ENCODE measurements around the gene WAS.
"Not testable (repeated sequence)": the region's sequence is repeated elsewhere in the genome, so short reads cannot be mapped to it uniquely, and the experiment has no call there.

The WAS gene

DNA sequence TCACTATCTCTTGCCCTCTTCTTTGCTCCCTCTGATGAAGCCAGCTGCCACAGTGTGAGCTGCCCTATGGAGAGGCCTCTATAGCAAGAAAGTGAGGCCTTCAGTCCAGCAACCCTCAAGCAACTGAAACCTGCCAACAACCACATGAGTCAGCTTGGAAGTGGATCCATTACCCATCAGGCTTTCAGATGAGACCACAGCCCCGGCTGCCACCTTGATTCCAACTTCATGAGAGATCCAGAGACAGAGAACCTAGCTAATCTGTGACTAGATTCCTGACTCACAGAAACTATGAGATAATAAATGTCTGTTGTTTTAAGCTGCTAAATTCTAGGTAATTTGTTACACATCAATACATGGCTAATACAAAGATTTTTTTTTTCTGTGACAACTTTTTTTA lies 20.4 kb upstream of the WAS start:
- TF ChIP-seq, protein P1, sequence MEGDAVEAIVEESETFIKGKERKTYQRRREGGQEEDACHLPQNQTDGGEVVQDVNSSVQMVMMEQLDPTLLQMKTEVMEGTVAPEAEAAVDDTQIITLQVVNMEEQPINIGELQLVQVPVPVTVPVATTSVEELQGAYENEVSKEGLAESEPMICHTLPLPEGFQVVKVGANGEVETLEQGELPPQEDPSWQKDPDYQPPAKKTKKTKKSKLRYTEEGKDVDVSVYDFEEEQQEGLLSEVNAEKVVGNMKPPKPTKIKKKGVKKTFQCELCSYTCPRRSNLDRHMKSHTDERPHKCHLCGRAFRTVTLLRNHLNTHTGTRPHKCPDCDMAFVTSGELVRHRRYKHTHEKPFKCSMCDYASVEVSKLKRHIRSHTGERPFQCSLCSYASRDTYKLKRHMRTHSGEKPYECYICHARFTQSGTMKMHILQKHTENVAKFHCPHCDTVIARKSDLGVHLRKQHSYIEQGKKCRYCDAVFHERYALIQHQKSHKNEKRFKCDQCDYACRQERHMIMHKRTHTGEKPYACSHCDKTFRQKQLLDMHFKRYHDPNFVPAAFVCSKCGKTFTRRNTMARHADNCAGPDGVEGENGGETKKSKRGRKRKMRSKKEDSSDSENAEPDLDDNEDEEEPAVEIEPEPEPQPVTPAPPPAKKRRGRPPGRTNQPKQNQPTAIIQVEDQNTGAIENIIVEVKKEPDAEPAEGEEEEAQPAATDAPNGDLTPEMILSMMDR (IDR thresholded peaks at IDR 0.05; ENCODE audit: borderline replicate concordance, control extremely low read depth, extremely low read depth, insufficient read depth, missing control alignments) = no peak
- DNase-seq (ENCODE audit: low spot score) = no peak
- in situ Hi-C loops (cut with MboI; ENCODE audit: low sequenced_read_pairs, unreplicated experiment) = no loop called here

- TF ChIP-seq, protein P1 (IDR thresholded peaks at IDR 0.05; ENCODE audit: borderline replicate concordance, control extremely low read depth, extremely low read depth, insufficient read depth, missing control alignments) = no peak
- no peak for DNase-seq (ENCODE audit: low spot score)
- in situ Hi-C loops (cut with MboI; ENCODE audit: low sequenced_read_pairs, unreplicated experiment) = no loop called here
Measured at GRCh38 chrX:48664156-48664555, 19.4 kb upstream of the WAS start.

DNA sequence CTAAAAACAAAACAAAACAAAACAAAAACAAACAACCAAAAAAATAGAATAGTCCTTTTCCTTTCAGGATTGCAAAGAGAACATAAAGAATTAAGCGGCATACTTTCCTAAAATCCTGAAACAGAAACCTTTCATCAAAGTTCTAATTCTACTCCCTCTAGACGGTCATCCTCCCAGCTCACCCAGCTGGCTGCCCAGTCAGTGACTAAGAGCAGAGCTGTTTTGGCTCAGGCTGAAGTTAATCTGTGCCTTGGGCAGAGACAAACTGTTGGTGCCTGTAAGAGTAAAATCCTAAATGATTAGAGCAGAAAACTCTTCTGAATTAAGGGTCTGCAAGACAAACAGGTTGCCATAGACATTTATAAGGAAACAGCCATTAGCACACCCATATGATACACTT lies 17.6 kb upstream of the WAS start:
- in situ Hi-C loops (cut with MboI; ENCODE audit: low sequenced_read_pairs, unreplicated experiment) = no loop called here
- TF ChIP-seq, protein P1 (IDR thresholded peaks at IDR 0.05; ENCODE audit: borderline replicate concordance, control extremely low read depth, extremely low read depth, insufficient read depth, missing control alignments) = no peak
- DNase-seq (ENCODE audit: low spot score) = no peak

DNA sequence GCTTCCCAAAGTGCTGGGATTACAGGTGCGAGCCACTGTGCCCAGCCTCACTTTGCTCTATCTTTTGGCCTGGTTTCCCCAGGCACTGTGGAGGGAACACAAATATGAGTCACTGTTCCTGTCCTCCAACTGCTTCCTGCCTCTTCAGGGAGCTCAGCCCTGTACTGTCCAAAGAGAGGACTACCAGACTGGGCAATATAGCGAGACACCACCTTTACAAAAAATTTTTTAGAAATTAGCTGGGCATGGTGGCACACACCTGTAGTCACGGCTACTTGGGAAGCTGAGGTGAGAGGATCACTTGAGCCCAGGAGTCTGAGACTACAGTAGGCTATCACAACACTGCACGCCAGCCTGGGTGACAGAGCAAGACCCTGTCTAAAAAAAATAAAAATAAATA lies 16.9 kb upstream of the WAS start:
- in situ Hi-C loops (cut with MboI; ENCODE audit: low sequenced_read_pairs, unreplicated experiment) = no loop called here
- DNase-seq (ENCODE audit: low spot score) = no peak
- TF ChIP-seq, protein P1 (IDR thresholded peaks at IDR 0.05; ENCODE audit: borderline replicate concordance, control extremely low read depth, extremely low read depth, insufficient read depth, missing control alignments) = no peak

DNA sequence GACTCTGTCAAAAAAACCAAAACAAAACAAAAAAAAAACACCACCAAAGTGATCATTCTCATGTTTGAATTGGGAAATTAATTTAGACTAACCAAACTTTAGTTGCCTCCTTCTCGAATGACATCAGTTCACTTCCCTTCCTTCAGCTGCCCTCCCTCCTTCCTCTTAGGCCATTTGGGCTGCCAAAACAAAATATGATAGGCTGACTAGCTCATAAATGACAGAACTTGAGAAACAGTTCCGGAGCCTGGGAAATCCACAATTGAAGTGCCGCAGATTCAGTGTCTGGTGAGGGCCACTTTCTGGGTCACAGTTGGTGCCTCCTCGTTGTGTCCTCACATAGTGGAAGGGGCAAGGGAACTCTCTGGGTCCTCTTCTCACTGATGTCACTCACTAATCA lies 16.1 kb upstream of the WAS start:
- TF ChIP-seq, protein P1 (IDR thresholded peaks at IDR 0.05; ENCODE audit: borderline replicate concordance, control extremely low read depth, extremely low read depth, insufficient read depth, missing control alignments) = no peak
- in situ Hi-C loops (cut with MboI; ENCODE audit: low sequenced_read_pairs, unreplicated experiment) = no loop called here
- no peak for DNase-seq (ENCODE audit: low spot score)

- DNase-seq (ENCODE audit: low spot score); in situ Hi-C loops (cut with MboI; ENCODE audit: low sequenced_read_pairs, unreplicated experiment): not testable (repeated sequence)
Measured at GRCh38 chrX:48668187-48668586, 15.4 kb upstream of the WAS start.

DNA sequence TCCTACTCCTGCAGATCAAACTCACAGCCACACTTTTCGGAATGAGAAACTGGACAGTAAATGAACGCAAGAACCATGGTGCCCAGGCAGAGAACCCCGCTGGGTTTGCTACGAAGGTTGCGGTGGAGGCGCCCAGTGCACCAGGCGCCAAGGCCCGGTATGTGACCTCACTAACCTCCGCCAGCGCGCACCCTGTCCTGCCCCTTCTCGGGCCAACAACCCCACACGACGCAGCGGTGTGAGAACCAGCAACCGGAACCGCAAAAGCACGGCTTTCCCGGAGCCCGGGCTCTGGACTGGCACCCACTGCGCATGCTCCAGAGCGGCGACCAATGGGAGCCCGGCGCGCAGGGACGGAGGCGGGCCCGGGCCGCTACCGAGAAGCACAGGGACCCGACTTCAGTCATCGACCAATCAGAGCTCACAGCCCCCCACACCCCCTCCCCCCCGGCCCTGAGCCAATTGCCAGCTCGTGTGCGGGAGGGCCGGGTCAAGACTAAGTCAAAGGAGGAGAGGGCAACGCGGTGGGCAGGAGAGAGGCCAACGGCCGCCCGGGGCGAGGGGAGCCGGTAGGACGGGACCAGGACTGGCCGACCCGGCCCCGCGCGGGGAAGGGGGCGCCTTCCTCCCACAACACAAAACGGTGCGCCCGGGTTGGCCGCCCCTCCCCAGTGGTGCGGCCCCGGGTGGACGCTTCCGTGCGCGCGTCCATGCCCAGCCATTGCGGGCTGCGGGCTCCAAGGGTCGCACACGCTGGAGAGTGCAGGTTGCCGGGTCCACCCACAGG lies 7.3 kb upstream of the WAS start:
- in situ Hi-C loops (cut with MboI; ENCODE audit: low sequenced_read_pairs, unreplicated experiment) = no loop called here
- TF ChIP-seq, protein P1 (IDR thresholded peaks at IDR 0.05; ENCODE audit: borderline replicate concordance, control extremely low read depth, extremely low read depth, insufficient read depth, missing control alignments) = no peak
- peak; percentile 94 for DNase-seq (ENCODE audit: low spot score)
